SK-N-MC (cell line): Measurements from ENCODE around the gene SNRK.

Experiments used
- EZH2 ChIP-seq: fragments of 200-600 bp; sonication (generic); IDR thresholded peaks from one replicate; pipeline ENCODE4 v1.6.1; 2017; ENCODE audit warnings: antibody characterized with exemption
- FOXP2 ChIP-seq: optimal IDR thresholded peaks from 2 replicates; pipeline ENCODE3; 2011; ENCODE audit warnings: mild to moderate bottlenecking, moderate library complexity; ENCODE audit not compliant: insufficient read depth; ENCODE audit errors: extremely low read length, control extremely low read depth
- POLR2AphosphoS5 ChIP-seq: IDR thresholded peaks from 2 replicates; pipeline ENCODE4 v1.6.1; 2012; ENCODE audit warnings: mild to moderate bottlenecking, low read depth, low read length, borderline replicate concordance

DNA sequence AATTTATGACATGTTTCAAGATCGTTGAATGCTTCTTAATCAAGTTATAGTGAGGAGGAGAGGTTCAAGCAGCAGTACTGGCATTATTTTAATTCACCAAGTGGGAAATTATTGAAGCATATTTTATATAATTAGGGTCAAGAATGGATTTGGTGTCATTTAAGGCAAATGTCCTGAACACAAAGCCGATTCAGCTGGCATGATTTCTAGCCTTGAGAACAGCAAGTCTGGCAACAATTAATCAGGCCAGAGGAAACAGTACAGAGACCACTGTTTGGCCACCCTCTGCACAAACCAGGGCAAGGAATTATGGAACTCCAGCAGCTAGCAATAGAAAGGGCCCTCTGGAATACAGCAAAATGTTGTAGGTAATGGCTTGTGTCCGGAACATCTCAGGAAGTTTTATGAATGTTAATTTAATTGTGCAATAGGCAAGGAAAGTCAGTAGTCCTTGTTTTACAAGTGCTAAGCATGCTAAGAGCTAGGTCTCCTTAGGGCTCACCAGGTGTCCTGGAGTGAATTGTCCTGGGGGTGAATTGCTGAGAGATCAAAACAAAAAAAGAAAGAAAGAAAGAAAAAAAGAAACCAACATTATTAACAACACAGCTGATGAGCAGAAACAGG lies 38.7 kb upstream of the SNRK start:
- TF ChIP-seq POLR2AphosphoS5, result no peak
- no peak for TF ChIP-seq EZH2
- no peak for TF ChIP-seq FOXP2
